ENCODE results near the gene NEUROD6. TPM values are rescaled to one million over a fixed set of nuclear protein-coding genes. Genes with fewer than 3 reads are reported as not detected.

NEUROD6 gene
- total RNA-seq, 1 donor from 2014 or later = not detected

DNA sequence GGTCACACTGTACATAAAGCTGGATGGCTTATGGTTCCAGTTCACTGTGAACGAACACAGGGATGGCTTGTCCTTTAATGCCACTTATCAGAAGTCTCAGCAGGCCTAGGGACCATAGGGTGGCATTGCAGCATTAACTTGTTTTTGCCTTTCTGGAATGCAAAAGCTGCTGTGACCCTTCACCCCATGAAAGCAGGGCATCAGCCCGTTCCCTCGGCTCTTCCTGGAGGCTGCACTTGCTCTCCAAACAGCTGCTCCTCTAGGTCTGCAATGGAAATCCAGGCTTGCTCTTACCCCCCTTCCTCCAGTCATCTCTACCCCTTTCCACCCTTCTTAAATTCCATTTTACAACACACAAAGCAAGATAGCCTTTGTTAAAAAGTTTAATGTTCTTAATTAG, 17.9 kb upstream of the NEUROD6 start:
- H3K9me3 ChIP-seq = no peaks in the 10 kb centered on the region
- TF ChIP-seq, protein P1, sequence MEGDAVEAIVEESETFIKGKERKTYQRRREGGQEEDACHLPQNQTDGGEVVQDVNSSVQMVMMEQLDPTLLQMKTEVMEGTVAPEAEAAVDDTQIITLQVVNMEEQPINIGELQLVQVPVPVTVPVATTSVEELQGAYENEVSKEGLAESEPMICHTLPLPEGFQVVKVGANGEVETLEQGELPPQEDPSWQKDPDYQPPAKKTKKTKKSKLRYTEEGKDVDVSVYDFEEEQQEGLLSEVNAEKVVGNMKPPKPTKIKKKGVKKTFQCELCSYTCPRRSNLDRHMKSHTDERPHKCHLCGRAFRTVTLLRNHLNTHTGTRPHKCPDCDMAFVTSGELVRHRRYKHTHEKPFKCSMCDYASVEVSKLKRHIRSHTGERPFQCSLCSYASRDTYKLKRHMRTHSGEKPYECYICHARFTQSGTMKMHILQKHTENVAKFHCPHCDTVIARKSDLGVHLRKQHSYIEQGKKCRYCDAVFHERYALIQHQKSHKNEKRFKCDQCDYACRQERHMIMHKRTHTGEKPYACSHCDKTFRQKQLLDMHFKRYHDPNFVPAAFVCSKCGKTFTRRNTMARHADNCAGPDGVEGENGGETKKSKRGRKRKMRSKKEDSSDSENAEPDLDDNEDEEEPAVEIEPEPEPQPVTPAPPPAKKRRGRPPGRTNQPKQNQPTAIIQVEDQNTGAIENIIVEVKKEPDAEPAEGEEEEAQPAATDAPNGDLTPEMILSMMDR (IDR thresholded peaks at IDR 0.05) = no peak
- H3K4me1 ChIP-seq = no peaks in the 10 kb centered on the region
- DNase-seq = no peak
- H3K27me3 ChIP-seq (ENCODE audit: low read depth) = no peaks in the 10 kb centered on the region
- no peak overlapping the region for H3K4me3 ChIP-seq
- no peak overlapping the region for H3K27ac ChIP-seq
- intact Hi-C loops (cut with DNase I) = no loop called here
- ATAC-seq = no peak
- no peaks in the 10 kb centered on the region for H3K36me3 ChIP-seq

DNA sequence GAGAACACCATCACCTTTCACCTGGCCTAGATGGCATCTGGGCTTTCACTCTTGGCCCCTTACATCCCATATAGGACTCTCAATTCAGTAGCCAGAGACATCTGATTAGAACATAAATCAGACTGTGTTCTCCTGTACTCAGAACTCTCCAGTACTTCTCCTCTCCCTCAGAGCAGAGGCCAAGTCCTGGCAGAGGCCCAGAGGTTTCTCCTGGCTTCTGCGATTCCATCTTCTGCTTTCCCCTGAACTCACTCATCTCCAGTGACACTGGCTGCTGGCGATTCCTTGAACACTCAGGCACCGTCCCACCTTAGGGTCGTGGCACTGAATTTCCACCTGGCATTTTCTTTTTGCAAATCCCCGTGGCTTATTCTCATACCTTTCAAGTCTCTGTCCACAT, 4.9 kb upstream of the NEUROD6 start:
- Histone ChIP-seq H3K4me1 (no peaks in the 10 kb centered on the region), H3K27me3 (ENCODE audit: low read depth) (peaks cover 9% of the 10 kb centered on the region), H3K27ac (no peak overlapping the region), H3K4me3 (no peak overlapping the region), H3K36me3 (no peaks in the 10 kb centered on the region), H3K9me3 (no peaks in the 10 kb centered on the region)
- TF ChIP-seq, protein P1 (IDR thresholded peaks at IDR 0.05) = no peak
- intact Hi-C loops (cut with DNase I) = no loop called here
- DNase-seq (no peak), ATAC-seq (no peak)

DNA sequence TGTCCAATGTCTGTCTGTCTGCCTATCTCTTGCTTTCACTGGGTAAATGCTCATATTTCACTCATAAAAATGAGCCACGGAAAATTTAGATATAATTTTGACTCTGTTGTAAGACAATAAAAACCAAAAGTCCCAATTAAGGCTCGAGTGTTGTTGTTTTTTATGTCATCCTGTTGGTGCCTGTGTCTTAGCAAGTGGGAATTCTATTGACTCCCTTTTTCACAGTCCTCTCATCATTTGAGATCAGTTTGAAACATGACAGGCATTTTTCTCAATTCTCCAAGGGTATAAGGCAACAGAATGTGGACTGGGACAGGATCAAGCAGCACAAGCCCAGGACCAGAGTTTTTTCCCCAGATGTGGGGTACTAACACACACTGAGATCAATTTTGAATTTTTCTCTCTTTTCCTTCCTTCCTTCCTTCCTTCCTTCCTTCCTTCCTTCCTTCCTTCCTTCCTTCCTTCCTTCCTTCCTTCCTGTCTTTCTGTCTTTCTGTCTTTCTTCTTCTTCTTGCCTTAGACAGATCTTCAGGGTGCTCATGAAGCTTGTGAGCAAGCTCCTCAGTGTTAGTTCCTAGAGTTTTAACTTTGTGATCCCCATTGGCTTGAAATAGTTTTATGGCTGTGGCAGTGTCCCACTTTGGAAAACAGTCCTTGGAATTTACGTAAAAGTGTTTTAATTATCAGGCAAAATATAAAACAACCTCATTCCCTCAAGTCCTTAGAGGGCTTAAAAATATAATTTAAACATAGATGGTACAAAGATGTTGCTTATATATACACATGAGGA, 3.2 kb upstream of the NEUROD6 start:
- no peak for ATAC-seq
- TF ChIP-seq, protein P1 (IDR thresholded peaks at IDR 0.05) = no peak
- Histone ChIP-seq H3K27ac (no peak overlapping the region), H3K4me3 (no peak overlapping the region), H3K9me3 (no peaks in the 10 kb centered on the region), H3K36me3 (no peaks in the 10 kb centered on the region), H3K4me1 (no peaks in the 10 kb centered on the region), H3K27me3 (ENCODE audit: low read depth) (peaks cover 16% of the 10 kb centered on the region)
- intact Hi-C loops (cut with DNase I) = no loop called here
- no peak for DNase-seq

DNA sequence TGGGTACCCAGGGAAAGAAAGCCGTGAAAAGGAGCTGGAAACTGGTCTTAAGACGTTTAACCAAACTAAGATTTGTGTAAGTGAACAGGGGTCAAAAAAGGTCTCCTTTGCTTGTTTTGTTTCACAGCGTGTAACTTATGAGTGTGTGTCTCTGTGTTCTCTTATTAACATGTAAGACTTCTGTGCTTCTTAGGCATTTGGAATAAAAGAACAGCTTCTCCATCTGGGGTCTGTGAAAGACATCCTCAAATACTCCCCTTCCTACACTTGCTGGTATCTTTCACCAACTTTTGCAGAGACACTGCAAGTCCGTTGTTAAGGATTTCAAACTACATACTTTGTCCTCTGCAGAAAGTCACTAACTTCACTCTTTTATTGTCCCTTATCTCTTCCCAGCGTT, 615 bp upstream of the NEUROD6 start:
- Histone ChIP-seq H3K4me3 (no peak overlapping the region), H3K27me3 (ENCODE audit: low read depth) (peaks cover 38% of the 10 kb centered on the region), H3K36me3 (no peaks in the 10 kb centered on the region), H3K4me1 (no peaks in the 10 kb centered on the region), H3K9me3 (no peaks in the 10 kb centered on the region), H3K27ac (no peak overlapping the region)
- no peak for ATAC-seq
- DNase-seq = no peak
- TF ChIP-seq, protein P1 (IDR thresholded peaks at IDR 0.05) = no peak
- intact Hi-C loops (cut with DNase I) = no loop called here

DNA sequence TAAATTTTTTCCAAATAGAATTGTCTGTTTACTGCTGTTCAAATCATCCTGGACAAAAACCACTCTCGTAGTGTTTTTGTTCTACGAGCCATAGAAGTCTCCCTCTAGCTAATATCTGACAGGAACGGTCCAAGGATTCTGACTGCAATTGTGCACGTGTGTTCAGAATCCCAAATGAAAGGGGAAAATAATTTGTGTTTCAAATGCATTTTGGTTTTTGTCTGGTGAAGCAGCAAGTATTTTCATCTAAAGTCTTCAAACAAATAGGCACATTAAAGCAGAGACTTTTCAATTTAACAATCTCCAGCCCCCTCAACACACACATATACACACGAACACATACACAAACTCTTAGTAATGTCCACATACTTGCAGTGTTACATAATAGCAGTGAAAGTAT, 475 bp downstream of the NEUROD6 start:
- TF ChIP-seq, protein P1 (IDR thresholded peaks at IDR 0.05) = no peak

More for the DNA sequence above, 475 bp downstream of the NEUROD6 start:
- H3K36me3 ChIP-seq = no peaks in the 10 kb centered on the region
- no peaks in the 10 kb centered on the region for H3K9me3 ChIP-seq
- no peaks in the 10 kb centered on the region for H3K4me1 ChIP-seq
- DNase-seq (no peak), ATAC-seq (no peak)
- H3K27me3 ChIP-seq (ENCODE audit: low read depth) = peaks cover 42% of the 10 kb centered on the region
- intact Hi-C loops (cut with DNase I) = no loop called here
- H3K4me3 ChIP-seq = no peak overlapping the region
- H3K27ac ChIP-seq = no peak overlapping the region

Measured in lower lobe of right lung (tissue), 2 donors.